ENCODE results near the gene CASKIN1.

DNA sequence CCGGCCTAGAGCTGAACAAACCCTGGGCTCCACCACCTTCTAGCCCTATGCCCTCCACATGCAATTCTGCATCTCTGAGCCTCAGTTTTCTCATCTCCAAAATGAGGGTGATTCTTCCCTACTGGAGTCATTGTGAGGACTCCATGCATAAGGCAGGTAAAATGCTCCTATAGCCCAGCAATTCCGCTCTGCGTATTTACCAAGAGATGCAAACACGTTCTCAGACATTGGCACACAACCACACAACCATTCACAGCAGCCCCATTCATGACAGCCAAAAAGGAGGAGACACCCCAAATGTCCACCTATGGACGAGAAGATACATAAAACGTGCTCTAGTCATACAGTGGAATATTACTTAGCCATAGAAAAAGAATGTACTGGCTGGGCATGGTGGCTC is 3.9 kb upstream of the CASKIN1 start:
- TF ChIP-seq SUZ12 (IDR thresholded peaks at IDR 0.05; ENCODE audit: extremely low read depth, insufficient read depth, insufficient read length): no peak
- no peak for TF ChIP-seq YY1 (IDR thresholded peaks at IDR 0.05; ENCODE audit: insufficient read depth, insufficient read length)
- TF ChIP-seq ZNF274 (IDR thresholded peaks at IDR 0.05; ENCODE audit: low read depth, low read length): no peak

Measured in NT2/D1 (cell line).